T-helper 22 cell (primary cell): ENCODE measurements around the gene WDPCP.
"Not testable (repeated sequence)": the region's sequence is repeated elsewhere in the genome, so short reads cannot be mapped to it uniquely, and the experiment has no call there.

Experiments used
- DNase-seq: peaks from one replicate; pipeline ENCODE4 v3.0.0-alpha.2; 2020; ENCODE audit warnings: low read depth

Gene WDPCP

GRCh38 chr2:63347361-63347760, 240.9 kb downstream of the WDPCP start:
- DNase-seq, result no peak

DNA sequence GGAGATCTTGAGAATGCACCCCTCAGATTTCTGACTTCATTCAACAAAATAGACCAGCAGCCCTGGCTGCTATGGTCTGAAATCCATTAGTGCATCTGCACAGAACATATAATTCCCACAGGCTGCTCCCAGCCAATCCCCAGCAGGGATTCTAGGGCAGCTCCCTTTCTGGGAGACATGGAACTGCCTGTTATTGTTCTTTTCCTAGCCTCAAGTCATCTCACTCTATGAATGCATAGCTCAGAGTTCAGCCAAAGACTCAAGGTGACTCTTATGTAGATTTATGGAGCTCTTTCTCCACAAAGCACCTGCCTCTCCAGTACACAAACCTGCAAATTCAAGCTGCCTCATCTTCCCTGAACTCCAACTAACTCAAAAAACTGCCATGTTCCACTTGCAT, 241.9 kb downstream of the WDPCP start:
- no peak for DNase-seq

GRCh38 chr2:63345285-63345633, 243.0 kb downstream of the WDPCP start:
- no peak for DNase-seq

DNA sequence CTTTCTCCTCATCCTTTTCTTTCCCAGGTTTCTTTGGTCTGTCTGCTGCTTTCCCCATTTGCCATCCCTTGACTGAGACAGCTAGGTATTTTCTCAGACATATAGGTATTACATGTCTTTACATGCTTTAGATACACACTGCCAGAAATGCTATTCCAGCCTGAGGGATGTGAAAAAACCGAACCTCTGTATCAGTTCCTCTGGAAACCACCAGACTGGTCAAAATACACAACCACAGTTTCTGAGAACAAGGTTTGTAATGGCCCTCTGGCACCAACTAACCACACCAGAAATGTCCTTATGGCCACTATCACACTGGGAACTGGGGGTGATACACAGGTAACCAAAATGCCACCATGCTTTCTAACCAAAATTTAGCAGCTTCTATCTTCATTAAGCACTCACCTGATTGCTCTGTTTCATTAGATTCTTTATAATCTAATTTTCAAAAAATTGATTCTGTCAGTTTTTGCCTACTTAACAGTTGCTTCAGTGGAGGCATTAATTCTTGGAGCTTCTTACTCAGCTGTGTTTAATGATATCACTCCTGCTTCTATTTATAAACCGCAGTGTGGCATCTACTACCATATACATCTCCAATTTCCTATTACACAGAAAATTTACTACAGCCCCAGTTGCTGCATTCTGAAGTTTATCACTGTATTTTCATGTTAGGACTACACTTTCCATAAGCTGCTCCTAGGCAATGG, 243.5 kb downstream of the WDPCP start:
- DNase-seq, result no peak

GRCh38 chr2:63343397-63344109, 244.7 kb downstream of the WDPCP start:
- DNase-seq, result no peak

DNA sequence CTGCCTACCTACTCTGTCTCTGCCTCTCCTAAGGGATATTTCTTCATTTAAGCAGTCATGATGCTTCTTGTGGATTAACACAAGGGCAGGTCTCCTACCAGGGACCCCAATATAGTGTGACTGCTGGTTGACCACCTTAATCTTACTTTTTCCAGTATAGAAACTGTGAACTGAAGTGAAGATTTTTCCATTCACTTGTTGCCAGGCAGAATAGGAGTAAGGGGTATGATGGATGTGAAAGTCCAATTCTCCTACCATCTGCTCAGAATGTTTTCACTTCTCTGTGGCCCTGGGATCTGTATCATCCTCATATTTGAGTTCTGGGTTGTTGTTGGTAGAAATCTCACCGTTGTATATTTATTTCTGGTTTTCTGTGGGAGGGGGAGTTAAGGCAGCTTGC, 247.8 kb downstream of the WDPCP start:
- DNase-seq, result no peak

DNA sequence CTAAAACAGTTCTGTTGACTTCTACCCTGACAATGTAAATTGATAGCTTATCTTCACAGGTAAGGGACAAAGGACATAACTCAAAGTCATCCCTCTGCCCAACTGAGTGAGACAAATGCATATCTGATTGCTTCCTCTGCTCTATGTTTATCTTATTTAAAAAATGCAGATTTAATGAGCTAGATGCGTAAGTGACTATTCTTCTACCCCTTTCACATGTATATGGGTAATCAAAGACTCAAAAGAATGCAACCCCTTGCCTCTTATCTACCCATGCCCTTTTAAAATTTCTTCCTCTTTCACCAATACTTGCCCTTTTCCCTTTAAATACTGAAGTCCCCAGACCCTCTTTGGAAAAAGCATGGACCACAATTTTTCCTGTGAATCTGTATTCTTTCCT, 253.4 kb downstream of the WDPCP start:
- DNase-seq, result no peak

GRCh38 chr2:63326473-63326872, 261.8 kb downstream of the WDPCP start:
- no peak for DNase-seq

- DNase-seq, result not testable (repeated sequence)
Observed at GRCh38 chr2:63323662-63324061, 264.6 kb downstream of the WDPCP start.

DNA sequence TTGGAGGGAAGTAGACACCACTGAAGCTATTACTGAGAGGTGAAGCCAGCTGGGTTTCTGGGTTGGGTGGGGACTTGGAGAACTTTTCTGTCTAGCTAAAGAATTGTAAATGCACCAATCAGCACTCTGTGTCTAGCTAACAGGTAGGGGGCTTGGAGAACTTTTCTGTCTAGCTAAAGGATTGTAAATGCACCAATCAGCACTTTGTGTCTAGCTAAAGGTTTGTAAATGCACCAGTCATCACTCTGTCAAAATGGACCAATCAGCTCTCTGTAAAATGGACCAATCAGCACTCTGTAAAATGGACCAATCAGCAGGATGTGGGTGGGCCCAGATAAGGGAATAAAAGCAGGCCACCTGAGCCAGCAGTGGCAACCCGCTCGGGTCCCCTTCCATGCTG, 266.3 kb downstream of the WDPCP start:
- DNase-seq, result not testable (repeated sequence)

GRCh38 chr2:63320669-63321068, 267.6 kb downstream of the WDPCP start:
- DNase-seq, result no peak

GRCh38 chr2:63310614-63311013, 277.7 kb downstream of the WDPCP start:
- no peak for DNase-seq

DNA sequence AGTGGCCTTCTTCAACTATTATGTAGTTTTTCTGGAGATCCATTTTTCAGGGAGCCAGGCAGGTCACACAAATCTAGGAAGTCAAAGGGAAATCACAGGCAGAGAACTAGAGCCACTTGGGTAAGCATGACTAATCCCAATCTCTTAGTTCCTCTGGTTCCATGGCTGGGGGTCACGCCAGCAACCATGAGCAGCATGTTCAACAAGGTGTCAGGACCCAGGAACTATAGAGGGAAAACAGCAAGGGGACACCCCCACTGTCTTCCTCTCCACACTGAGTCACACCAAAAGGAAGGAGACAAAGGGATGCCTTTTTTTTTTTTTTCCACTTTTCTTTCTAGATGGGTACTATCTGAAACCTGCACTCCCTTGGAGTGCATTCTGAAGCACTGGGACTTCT, 286.8 kb downstream of the WDPCP start:
- no peak for DNase-seq

GRCh38 chr2:63300835-63301234, 287.4 kb downstream of the WDPCP start:
- DNase-seq, result no peak

- DNase-seq, result no peak
Observed at GRCh38 chr2:63287956-63288355, 300.3 kb downstream of the WDPCP start.

DNA sequence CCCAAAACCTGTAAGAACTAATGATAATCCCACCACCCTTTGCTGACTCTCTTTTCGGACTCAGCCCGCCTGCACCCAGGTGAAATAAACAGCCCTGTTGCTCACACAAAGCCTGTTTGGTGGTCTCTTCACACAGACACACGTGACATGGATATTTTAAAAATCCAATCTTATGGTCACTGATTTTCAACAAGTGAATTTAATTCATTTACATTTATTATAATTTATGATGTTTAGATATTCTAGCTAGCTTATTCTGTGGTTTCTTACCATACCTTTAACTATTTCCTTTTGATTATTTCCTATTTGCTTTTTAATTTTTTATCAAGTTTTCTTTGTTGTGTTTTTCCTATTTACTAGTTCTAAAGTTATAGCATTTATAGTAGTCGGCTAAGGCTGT, 301.8 kb downstream of the WDPCP start:
- not testable (repeated sequence) for DNase-seq

DNA sequence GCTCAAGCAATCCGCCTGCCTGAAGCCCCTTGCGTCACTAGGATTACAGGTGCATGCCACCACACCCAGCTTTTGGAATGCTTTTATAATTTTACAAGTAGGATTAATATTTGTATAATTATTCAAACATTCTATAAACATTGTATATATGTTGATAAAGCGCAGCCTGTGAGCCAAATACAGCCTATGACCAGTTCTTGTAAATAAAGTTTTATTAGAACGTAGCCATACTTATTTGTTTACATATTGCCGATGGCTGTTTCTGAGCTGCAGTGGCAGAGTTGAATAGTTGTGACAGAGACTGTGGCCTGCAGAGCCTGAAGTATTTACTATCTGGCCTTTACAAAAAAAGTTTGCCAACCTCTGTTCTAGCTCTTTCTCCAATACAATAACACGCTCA, 305.0 kb downstream of the WDPCP start:
- DNase-seq, result no peak

DNA sequence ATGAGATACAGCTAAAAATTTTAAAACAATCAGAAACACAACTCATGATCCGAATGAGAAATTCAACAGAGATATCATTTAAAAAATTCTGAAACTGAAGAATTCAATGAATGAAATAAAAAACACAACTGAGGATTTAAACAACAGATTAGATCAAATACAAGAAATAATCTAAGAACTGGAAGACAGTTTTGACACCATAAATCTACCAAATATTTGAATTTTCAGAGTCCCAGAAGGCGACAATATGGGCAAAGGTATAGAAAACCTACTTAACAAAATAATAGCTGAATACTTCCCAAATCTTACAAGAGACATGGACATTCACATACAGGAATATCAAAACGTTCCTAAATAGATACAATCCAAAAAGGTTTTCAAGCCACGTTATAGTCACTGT, 315.7 kb downstream of the WDPCP start:
- DNase-seq, result no peak

GRCh38 chr2:63270717-63271116, 317.6 kb downstream of the WDPCP start:
- no peak for DNase-seq

GRCh38 chr2:63268946-63269345, 319.3 kb downstream of the WDPCP start:
- no peak for DNase-seq

GRCh38 chr2:63261137-63261621, 327.1 kb downstream of the WDPCP start:
- DNase-seq, result no peak

- no peak for DNase-seq
Observed at GRCh38 chr2:63257473-63257872, 330.8 kb downstream of the WDPCP start.

- no peak for DNase-seq
Observed at GRCh38 chr2:63249161-63249560, 339.1 kb downstream of the WDPCP start.

DNA sequence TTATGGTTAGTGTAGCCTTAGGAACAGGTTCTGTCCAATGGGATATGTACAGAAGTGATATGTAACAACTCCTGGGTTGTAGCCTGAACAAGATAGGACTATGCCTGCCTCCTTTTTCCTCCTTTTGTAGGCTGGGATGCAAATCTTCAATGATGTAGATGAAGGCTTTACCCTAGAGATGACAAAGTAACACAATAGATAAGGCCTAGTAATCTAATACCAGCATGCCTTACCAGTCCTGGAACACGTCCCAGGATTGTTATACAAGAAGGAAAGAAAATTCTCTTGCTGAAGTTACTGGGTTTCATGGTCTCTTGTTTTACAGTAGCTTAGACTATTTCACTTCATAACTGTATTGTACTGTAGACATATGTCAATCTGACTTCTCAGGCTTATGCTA, 345.5 kb downstream of the WDPCP start:
- DNase-seq, result no peak
